Measurements from ENCODE around the gene SLC39A9.
A peak's percentile ranks its signal among the peaks of the same experiment; 100 is the strongest.
"Not testable (repeated sequence)": the region's sequence is repeated elsewhere in the genome, so short reads cannot be mapped to it uniquely, and the experiment has no call there.

Gene SLC39A9

DNA sequence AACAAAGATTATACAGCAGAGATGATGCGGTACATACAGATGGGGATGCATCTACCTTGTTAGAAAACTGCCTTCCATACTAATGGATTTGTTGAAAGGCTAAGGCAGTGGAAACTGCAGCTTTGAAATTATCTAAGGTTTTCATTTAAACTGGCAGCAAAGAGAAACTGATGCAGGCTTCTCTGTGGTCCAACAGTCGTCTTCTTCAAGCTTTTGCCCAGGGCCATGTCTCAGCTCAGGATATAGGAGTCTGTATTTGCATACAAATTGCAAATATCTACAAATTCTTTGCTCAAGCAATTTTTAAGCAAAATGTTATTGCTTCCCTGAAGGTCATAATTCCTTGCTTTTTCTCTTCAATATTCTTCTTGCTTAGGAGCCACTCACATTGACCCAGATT, 34.1 kb upstream of the SLC39A9 start:
- no peak for DNase-seq
- intact Hi-C loops (cut with DNase I): loop anchor here (5.0 kb wide), 1 partner anchor 122 kb away; no protein-coding TSS in a partner anchor

DNA sequence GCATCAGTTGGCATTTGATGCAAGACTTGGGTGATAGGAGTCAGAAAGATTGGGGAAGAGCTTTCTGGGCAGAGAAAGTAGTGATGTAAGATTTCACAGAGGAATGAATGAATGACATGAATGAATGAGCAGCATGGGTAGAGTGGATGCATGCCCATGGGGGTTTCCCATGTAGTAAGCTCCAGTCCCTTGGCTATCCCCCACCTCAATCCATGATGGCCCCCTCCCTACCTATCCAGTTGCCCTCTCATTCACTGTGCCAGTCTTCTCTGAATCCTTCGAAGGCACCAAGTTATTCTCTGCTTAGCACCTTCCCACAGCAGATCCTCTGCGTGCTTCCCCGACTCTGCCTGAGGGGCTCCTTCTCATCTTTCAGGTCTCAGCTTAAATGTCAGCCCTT, 32.4 kb upstream of the SLC39A9 start:
- intact Hi-C loops (cut with DNase I): no loop called here
- peak in 1 of 42 donors; percentile 36 for DNase-seq

DNA sequence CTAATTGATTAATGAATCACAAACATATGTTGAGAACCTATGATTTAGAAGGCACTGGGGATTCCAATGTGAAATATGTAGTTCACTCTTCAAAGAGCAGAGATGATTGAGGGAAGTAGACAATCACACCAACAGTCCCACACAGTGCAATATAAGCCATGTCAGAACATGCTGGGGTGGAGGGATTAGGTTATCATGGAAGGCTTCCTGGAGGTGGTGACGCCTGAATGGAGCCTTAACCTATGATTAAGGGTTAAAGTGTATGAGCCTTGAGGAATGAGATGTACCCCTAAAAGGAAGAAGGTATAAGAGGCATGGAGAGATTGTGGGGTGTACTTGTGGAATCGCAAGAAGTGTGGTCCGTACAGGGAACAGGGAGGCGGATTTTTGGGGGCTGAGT, 31.7 kb upstream of the SLC39A9 start:
- intact Hi-C loops (cut with DNase I): no loop called here
- no peak for DNase-seq

DNA sequence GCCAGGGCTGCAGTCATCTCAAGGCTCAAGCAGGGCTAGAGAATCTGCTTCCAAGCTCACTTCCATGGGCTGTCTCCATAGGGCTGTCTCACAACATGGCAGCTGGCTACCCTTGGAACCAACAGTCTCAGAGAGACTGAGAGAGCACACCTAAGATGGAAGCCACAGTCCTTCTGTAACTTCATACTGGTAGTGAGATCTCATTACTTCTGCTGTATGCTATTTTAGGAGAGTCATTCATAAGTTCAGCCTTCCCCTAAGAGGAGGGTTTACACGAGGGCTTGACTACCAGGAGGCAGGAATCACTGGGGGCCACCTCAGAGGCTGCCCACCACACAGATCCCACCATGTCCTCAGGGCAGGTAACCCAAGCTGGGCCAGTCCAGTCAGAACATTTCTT, 30.1 kb upstream of the SLC39A9 start:
- intact Hi-C loops (cut with DNase I): no loop called here
- no peak for DNase-seq

DNA sequence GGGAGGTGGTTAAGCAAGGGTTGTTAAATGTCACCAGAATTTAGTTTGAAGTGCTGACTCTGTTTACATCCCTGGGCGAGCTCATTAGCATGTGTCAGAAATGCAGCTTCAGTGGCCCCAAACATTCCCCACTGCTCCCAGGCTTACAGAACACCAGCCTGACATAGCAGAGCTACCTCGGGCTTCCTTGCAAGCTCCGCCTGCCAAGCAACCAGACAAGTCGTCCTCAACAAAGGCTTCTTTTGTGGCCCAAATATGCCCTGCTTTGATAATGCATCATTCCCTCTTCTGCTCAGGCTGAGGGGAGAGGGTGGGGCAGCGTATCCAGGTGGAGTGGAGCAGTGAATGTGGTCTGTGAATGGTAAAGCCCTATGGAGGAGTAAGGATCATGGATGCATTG, 28.4 kb upstream of the SLC39A9 start:
- intact Hi-C loops (cut with DNase I): no loop called here
- DNase-seq: no peak

DNA sequence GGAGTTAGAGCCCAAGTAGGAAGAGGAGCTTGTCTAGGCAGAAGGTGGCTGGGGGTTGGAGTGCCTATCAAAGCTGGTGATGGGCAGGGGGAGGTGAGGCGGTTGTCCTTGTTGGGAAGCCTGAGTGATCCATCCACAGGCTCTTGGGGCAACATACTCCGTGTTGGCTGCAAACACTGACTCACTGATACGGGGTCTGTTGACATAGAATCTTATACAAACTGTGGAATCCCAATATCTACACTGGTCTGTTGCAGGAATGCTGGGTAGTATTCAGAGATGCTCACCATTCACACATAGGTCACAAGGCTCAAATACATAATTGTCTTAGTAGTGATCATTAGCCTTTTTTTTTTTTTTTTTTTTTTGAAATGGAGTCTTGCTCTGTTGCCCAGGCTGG, 26.3 kb upstream of the SLC39A9 start:
- intact Hi-C loops (cut with DNase I): no loop called here
- DNase-seq: no peak

DNA sequence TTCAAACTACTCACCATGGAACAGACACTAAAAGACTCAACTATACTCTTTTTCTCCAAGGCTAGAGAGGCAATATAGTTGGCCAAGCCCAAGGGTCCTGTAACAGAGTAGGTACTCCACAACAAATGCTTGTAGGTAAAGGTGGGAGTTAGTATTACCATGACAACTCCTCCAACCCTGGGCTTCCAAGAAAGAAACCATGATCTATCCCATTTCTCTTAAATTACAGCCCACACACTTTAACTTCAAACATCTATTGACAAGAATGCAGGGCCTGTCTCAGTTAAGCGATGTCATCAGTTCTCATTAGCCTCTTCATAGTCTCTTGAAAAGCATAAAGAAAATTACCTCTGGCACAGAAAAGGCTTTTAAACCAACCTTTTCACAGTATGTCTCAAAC, 25.4 kb upstream of the SLC39A9 start:
- no peak for DNase-seq
- intact Hi-C loops (cut with DNase I): no loop called here

DNA sequence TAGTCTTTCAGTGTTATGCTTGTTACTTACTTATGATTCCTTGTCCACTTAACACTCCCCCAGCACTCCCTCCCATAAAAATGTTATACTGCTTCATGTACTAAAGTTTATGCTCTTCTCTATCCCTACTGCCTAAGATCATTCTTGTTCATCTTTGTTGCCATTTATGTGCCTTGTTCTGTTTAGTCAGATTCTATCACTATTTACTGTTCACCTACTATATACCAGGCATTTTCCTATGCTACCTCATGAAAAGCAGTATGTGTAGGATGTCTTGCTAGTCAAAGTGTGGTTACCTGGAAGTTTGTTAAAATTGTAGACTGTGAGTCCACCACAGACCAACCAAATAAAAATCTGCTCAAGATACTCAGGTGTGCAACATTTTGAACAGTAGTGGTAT, 24.3 kb upstream of the SLC39A9 start:
- no peak for DNase-seq

DNA sequence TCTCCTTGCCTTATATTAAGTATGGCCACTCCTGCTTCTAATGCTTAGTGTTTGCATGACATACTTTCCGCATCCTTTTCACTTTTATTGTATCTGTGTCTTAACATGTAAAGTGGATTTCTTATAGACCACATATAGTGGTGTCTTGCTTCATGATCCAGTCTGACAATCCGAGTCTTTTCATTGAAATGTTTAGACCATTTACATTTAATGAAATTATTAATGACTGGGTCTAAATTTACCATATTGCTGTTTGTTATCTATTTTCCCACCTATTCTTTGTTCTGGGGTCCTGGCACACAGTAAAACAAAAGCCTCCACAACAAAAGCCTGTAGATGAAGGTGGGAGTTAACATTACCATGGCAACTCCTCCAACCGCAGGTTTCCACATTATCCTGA, 23.3 kb upstream of the SLC39A9 start:
- DNase-seq: no peak
- intact Hi-C loops (cut with DNase I): no loop called here

More for the DNA sequence above, 24.3 kb upstream of the SLC39A9 start:
- intact Hi-C loops (cut with DNase I): no loop called here

DNA sequence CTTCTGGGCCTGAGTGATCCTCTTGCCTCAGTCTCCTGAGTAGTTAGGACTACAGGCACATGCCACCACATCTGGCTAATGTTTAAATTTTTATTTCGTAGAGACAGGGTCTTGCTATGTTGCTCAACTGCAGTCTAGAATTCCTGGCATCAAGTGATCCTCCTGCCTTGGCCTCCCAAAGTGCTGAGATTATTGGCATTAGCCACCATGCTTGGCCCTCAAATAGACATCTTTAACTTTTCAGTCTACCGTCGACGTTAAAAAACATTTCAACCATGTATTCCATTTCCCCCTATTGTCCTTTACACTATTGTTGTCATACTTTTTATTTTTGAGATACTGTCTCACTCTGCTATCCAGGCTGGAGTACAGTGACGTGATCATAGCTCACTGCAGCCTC, 22.8 kb upstream of the SLC39A9 start:
- intact Hi-C loops (cut with DNase I): no loop called here
- DNase-seq: no peak

DNA sequence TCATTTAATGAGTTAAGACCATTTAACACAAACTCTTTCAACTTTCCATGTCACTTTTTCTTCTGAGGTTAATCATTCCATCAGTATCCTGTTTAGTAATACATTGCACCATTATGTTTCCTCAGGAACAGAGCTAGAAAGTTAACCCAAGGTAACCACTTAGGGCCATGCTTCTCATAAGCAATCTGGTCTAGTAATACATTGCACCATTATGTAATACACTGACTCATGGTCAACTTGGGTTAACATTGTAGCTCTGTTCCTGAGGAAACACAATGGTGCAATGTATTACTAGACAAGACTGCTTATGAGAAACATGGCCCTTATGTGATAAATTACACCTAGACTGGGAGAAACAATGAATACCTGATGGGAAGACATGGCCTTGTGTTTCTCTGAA, 22.1 kb upstream of the SLC39A9 start:
- intact Hi-C loops (cut with DNase I): no loop called here
- DNase-seq: no peak

DNA sequence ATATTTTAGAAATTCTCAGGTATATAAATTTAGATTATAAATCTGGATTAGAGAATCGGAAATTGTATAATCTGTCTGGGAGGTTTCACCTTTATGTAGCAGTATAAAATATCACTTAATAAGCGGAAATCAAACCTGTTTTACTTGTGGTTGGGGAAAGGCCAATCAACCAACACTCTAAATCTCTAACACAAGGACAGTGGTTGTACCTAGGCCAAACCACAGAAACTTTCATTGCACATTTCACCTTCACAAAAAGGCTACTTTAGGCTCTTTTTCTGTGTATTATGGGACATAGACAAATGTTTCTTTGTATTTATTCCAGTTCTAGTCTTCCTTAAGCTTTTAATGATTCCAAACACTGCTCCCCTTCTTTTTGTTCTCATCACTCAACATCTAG, 20.2 kb upstream of the SLC39A9 start:
- no peak for DNase-seq
- intact Hi-C loops (cut with DNase I): no loop called here

DNA sequence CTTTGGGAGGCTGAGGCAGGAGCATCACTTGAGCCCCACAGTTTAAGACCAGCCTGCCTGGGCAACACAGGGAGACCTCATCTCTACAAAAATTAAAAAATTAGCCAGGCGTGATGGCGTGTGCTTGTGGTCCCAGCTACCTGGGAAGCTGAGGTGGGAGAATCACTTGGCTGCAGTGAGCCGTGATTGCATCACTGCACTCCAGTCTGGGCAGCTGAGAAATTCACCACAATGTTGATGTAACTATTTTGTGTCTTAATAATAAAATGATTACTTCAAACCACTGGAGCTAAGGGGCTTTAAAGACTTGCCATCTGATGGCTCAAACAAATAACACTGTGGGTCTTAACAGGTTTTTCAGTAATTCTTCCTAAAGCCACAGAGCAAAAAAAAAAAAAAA, 11.2 kb upstream of the SLC39A9 start:
- intact Hi-C loops (cut with DNase I): no loop called here
- no peak for DNase-seq

DNA sequence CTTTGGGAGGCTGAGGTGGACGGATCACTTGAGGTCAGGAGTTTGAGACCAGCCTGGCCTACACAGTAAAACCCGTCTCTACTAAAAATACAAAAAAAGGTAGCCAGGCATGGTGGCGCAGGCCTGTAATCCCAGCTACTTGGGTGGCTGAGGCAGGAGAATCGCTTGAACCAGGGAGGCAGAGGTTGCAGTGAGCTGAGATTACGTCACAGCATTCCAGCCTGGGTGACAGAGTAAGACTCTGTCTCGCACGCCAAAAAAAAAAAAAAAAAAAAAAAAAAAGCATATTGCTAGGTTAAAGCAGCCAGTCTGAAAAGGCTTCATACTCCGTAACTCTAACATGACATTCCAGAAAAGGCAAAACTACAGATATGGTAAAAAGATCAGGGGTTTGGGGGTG, 7.1 kb upstream of the SLC39A9 start:
- DNase-seq; intact Hi-C loops (cut with DNase I): not testable (repeated sequence)

DNA sequence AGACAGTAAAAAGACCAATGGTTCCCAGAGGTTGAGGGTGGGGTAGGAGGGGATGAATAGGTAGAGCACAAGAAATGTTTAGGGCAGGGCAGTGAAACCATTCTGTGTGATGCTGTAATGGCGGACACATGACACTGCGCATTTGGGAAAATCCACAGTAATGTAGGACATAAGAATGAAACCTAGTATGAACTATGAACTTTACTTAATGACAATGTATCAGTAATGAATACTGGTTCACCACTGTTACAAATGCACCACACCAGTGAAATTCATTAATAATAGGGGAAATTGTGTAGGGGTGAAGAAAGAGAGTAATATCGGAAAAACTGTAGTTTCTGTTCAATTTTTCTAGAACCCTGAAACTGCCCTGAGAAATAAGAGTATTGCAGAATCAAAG, 6.0 kb upstream of the SLC39A9 start:
- intact Hi-C loops (cut with DNase I): no loop called here
- DNase-seq: no peak

DNA sequence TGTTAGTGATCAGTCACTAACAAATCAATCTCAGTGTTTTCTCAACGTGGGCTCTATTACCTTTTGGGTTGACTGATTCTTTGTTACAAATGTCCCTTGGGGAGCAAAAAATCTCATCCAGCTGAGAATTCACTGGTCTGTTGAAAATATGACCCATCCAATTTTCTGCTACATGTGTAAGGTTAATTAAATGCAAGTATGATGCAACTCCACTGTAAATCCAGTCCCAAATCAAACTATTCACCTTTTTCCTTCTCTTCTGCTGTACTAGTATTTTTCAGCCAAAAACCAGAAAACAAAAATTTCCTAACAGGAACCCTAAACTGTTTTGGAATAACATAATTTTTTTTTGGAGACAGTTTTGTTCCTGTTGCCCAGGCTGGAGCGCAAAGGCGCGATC, 2.6 kb upstream of the SLC39A9 start:
- intact Hi-C loops (cut with DNase I): no loop called here
- DNase-seq: no peak

DNA sequence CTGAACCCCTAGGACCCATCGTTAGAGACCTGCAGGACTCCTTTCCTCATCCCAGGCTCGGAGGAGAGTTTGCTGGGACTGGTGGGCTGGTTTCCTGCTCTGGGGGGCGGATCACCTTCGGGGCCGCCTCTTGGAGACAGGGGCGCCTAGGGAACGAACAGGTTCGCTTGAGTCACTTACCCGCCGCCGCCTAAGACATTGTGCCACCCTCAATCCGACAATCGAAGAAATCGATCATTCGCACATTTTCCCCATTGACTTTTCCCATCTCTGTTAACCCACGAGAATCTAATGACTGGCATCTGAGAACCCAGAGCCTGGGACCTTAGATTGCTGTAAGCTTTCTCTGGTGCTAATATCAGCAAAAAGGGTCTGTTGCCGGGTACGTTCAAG, 322 bp downstream of the SLC39A9 start:
- intact Hi-C loops (cut with DNase I): no loop called here

DNA sequence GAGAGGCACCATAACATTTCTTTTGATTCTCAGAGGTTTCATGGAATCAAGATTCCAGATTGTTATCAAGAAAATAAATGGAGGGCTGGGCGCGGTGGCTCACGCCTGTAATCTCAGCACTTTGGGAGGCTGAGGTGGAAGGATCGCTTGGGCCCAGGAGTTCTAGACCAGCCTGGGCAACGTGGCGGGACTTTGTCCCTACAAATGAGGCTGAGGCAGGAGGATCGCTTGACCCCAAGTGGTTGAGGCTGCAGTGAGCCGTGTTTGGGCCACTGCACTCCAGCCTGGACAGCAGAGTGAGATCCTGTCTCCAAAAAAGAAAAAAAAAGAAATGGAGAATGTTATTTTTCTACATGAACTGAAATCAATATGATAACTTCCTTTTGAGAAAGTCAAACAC, 1.3 kb downstream of the SLC39A9 start:
- no peak for DNase-seq
- intact Hi-C loops (cut with DNase I): no loop called here

More for the DNA sequence above, 322 bp downstream of the SLC39A9 start:
- peak in 1 of 42 donors; percentile 74 for DNase-seq

DNA sequence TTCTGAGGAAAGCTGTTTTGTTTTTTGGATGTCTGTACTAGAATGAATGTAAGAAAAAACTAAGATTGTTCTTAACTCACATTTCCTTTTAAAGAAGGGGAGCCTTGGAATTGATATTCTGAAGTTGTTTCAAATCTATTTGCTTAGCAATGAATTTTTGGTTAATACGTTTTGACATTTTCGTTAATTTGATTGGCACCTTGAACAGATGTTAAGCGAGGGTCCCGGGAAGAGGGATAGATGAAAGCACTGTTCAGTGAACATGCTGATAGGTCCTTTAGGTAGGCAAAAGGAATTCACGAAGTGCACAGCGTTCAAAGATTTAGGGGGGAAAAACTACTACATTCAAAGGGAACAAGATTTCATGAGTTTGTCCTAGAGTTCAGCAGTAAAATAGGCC, 1.7 kb downstream of the SLC39A9 start:
- intact Hi-C loops (cut with DNase I): no loop called here
- DNase-seq: no peak

DNA sequence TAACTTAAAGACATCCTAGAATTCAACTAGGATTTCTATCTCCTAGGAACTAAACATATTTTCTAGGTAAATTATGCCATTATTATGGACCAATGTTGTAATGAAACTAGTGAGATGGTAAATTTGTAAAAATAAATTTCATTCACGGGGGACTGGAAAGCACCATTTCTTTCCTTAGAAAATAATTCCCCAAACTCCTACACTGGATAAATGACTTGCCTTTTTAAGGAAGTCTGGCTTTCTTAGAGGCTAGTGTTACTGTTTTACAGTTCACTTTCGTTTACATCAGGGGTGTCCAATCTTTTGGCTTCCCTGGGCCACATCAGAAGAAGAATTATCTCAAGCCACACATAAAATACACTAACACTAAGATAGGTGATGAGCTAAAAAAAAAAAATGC, 3.3 kb downstream of the SLC39A9 start:
- intact Hi-C loops (cut with DNase I): no loop called here
- DNase-seq: no peak

DNA sequence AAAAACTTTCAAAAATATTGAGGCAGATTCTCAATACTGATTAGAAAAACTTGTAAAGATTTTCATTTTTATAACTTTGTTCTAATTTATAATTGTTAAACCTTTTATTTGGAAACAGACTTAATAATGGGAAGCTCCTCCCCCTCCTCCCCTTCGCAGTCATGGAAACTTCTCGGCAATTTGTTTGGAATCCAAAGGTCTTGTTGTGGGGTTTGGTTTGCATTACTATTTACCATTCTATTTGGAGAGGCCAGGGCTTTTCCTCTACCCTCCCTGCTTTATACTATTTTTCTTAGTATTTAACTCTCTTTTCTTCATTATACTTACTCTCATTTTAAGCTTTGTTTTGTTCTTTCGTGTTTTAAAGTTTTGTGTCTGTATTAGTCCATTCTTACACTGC, 6.0 kb downstream of the SLC39A9 start:
- no peak for DNase-seq
- intact Hi-C loops (cut with DNase I): no loop called here

DNA sequence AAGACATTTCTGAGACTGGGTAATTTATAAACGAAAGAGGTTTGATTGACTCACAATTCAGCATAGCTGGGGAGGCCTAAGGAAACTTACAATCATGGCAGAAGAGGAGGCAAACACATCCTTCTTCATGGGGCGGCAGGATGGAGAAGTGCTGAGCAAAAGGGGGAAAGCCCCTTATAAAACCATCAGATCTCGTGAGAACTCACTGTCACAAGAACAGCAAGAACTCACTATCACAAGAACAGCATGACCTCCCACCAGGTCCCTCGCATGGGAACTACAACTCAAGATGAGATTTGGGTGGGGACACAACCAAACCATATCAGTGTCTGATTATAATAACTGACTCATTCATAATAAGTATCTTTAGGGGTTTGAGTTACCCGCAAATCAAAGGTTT, 6.4 kb downstream of the SLC39A9 start:
- no peak for DNase-seq
- intact Hi-C loops (cut with DNase I): no loop called here

Data from head of caudate nucleus (tissue), 42 donors.